ENCODE measurements around the gene PTER. TPM values are rescaled to one million over a fixed set of nuclear protein-coding genes. Genes with fewer than 3 reads are reported as not detected.

Gene PTER
- total RNA-seq, 1 donor from 2014 or later, result 2.3 TPM

GRCh38 chr10:16545116-16545736 lies 108.4 kb downstream of the PTER start:
- no peak for DNase-seq (ENCODE audit: low spot score)
- no peak overlapping the region for H3K4me3 Mint-ChIP-seq (ENCODE audit: unreplicated experiment)
- peaks cover 1% of the 10 kb centered on the region for H3K27me3 Mint-ChIP-seq (ENCODE audit: unreplicated experiment)
- H3K36me3 Mint-ChIP-seq (ENCODE audit: low read depth, unreplicated experiment), result no peaks in the 10 kb centered on the region
- no peaks in the 10 kb centered on the region for H3K4me1 Mint-ChIP-seq (ENCODE audit: unreplicated experiment)
- TF ChIP-seq, protein P1, sequence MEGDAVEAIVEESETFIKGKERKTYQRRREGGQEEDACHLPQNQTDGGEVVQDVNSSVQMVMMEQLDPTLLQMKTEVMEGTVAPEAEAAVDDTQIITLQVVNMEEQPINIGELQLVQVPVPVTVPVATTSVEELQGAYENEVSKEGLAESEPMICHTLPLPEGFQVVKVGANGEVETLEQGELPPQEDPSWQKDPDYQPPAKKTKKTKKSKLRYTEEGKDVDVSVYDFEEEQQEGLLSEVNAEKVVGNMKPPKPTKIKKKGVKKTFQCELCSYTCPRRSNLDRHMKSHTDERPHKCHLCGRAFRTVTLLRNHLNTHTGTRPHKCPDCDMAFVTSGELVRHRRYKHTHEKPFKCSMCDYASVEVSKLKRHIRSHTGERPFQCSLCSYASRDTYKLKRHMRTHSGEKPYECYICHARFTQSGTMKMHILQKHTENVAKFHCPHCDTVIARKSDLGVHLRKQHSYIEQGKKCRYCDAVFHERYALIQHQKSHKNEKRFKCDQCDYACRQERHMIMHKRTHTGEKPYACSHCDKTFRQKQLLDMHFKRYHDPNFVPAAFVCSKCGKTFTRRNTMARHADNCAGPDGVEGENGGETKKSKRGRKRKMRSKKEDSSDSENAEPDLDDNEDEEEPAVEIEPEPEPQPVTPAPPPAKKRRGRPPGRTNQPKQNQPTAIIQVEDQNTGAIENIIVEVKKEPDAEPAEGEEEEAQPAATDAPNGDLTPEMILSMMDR (IDR thresholded peaks at IDR 0.05; ENCODE audit: unreplicated experiment), result peak; percentile 61
- no peak overlapping the region for H3K27ac Mint-ChIP-seq (ENCODE audit: unreplicated experiment)
- no peaks in the 10 kb centered on the region for H3K9me3 Mint-ChIP-seq (ENCODE audit: unreplicated experiment)

DNA sequence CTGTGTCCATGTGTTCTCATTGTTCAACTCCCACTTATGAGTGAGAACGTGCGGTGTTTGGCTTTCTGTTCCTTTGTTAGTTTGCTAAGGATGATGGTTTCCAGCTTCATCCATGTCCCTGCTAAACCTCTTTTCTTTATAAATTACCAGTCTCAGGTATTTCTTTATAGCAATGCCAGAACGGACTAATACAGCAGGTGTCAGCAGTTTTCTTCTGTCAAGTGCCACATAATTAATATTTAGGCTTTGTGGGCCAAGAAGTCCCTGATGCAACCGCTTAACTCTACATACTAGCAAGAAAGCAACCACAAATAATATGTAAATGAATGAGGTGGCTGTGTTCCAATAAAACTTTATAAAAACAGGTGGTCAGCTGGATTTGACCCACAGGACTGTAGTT lies 111.2 kb downstream of the PTER start:
- DNase-seq (ENCODE audit: low spot score), result no peak
- H3K9me3 Mint-ChIP-seq (ENCODE audit: unreplicated experiment), result no peaks in the 10 kb centered on the region
- H3K4me1 Mint-ChIP-seq (ENCODE audit: unreplicated experiment), result no peaks in the 10 kb centered on the region
- no peak overlapping the region for H3K27ac Mint-ChIP-seq (ENCODE audit: unreplicated experiment)
- H3K27me3 Mint-ChIP-seq (ENCODE audit: unreplicated experiment), result no peaks in the 10 kb centered on the region
- H3K4me3 Mint-ChIP-seq (ENCODE audit: unreplicated experiment), result no peak overlapping the region
- no peaks in the 10 kb centered on the region for H3K36me3 Mint-ChIP-seq (ENCODE audit: low read depth, unreplicated experiment)
- TF ChIP-seq, protein P1 (IDR thresholded peaks at IDR 0.05; ENCODE audit: unreplicated experiment), result no peak

DNA sequence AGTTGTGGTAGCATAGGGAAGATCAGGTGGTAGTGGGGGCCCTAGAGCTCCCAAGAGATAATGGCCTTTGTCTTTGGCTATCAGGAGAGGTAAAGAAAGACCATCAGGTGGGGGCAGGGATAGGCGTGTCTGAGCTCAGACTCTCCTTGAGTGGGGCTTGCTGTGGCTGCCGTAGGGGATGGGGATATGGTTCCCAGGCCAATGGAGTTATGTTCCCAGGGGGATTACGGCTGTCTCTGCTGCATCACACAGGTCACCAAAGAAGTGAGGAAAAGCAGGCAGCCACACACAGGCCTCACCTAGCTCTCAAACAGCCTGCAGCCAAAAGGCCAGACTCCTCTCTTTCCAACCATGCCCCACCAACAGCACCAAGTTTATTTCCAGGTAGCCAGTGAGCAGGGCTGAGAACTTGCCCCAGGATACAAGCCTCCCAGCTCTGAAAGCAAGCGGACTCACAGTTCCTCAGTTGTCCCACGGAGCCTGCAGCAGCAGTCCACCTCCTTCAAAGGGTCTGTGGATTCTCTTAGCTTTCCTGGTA lies 122.5 kb downstream of the PTER start:
- Mint-ChIP-seq H3K4me1 (ENCODE audit: unreplicated experiment) (no peaks in the 10 kb centered on the region), H3K9me3 (ENCODE audit: unreplicated experiment) (no peaks in the 10 kb centered on the region)
- no peak for DNase-seq (ENCODE audit: low spot score)

GRCh38 chr10:16562891-16563290 lies 126.1 kb downstream of the PTER start:
- no peak for DNase-seq (ENCODE audit: low spot score)
- no peaks in the 10 kb centered on the region for H3K36me3 Mint-ChIP-seq (ENCODE audit: low read depth, unreplicated experiment)
- H3K9me3 Mint-ChIP-seq (ENCODE audit: unreplicated experiment), result no peaks in the 10 kb centered on the region
- H3K4me3 Mint-ChIP-seq (ENCODE audit: unreplicated experiment), result no peak overlapping the region
- peaks cover 3% of the 10 kb centered on the region for H3K27me3 Mint-ChIP-seq (ENCODE audit: unreplicated experiment)
- peaks cover 10% of the 10 kb centered on the region for H3K4me1 Mint-ChIP-seq (ENCODE audit: unreplicated experiment)
- TF ChIP-seq, protein P1 (IDR thresholded peaks at IDR 0.05; ENCODE audit: unreplicated experiment), result no peak
- no peak overlapping the region for H3K27ac Mint-ChIP-seq (ENCODE audit: unreplicated experiment)

More for the DNA sequence above, 122.5 kb downstream of the PTER start:
- TF ChIP-seq, protein P1 (IDR thresholded peaks at IDR 0.05; ENCODE audit: unreplicated experiment), result no peak
- no peak overlapping the region for H3K4me3 Mint-ChIP-seq (ENCODE audit: unreplicated experiment)
- H3K27ac Mint-ChIP-seq (ENCODE audit: unreplicated experiment), result no peak overlapping the region
- no peaks in the 10 kb centered on the region for H3K27me3 Mint-ChIP-seq (ENCODE audit: unreplicated experiment)
- no peaks in the 10 kb centered on the region for H3K36me3 Mint-ChIP-seq (ENCODE audit: low read depth, unreplicated experiment)

Other genes starting within 250 kb of the PTER start
- gene C1QL3, start 84.9 kb downstream of the PTER start, total RNA-seq (ENCODE audit: unreplicated experiment), result 0.80 TPM